Stimulated activated naive CD8-positive, alpha-beta T cell treated with anti-CD3 and anti-CD28 coated beads, Interleukin-15, amount 100 ng/mL, for 72 hours (primary cell): ENCODE data around the gene RFPL4AL1.

Experiments used
- ATAC-seq: fragments of 150-1000 bp; cut with Tn5 transposase; 2 replicates; pipeline ENCODE4 v1.10.0; 2021; ENCODE audit warnings: mild to moderate bottlenecking, moderate library complexity
- DNase-seq, 2 donors: peaks; one replicate each; pipeline ENCODE4 v3.0.0; 2021 to 2022
- H3K27ac Mint-ChIP-seq, 2 donors: one replicate each; pipeline ENCODE4 v1.8.0; 2022; ENCODE audit warnings: mild to moderate bottlenecking in 2 of 2, mixed read lengths in 2 of 2, moderate library complexity in 2 of 2
- H3K27me3 Mint-ChIP-seq: one replicate; pipeline ENCODE4 v1.8.0; 2022; ENCODE audit warnings: mixed read lengths
- H3K4me1 Mint-ChIP-seq: one replicate; pipeline ENCODE4 v1.8.0; 2022; ENCODE audit warnings: mild to moderate bottlenecking, mixed read lengths
- H3K4me3 Mint-ChIP-seq, 2 donors: one replicate each; pipeline ENCODE4 v1.8.0; 2022; ENCODE audit warnings: mild to moderate bottlenecking in 2 of 2, mixed read lengths in 2 of 2, moderate library complexity in 1 of 2
- H3K9me3 Mint-ChIP-seq, 2 donors: one replicate each; pipeline ENCODE4 v1.8.0; 2022; ENCODE audit warnings: mixed read lengths in 2 of 2

Gene RFPL4AL1

GRCh38 chr19:55802281-55802680, 33.4 kb downstream of the RFPL4AL1 start:
- H3K9me3 Mint-ChIP-seq: peaks cover 13 to 24% of the 10 kb centered on the region in 2 donors
- H3K4me1 Mint-ChIP-seq: no peaks in the 10 kb centered on the region
- no peak for ATAC-seq
- peaks cover 29% of the 10 kb centered on the region for H3K27me3 Mint-ChIP-seq
- H3K27ac Mint-ChIP-seq: no peak overlapping the region
- H3K4me3 Mint-ChIP-seq: no peak overlapping the region
- DNase-seq: no peak

- peak; percentile 39 to 68 for DNase-seq
- Mint-ChIP-seq H3K4me3 (no peak overlapping the region), H3K9me3 (peaks cover 24 to 37% of the 10 kb centered on the region in 2 donors), H3K4me1 (no peaks in the 10 kb centered on the region), H3K27me3 (peaks cover 41% of the 10 kb centered on the region), H3K27ac (no peak overlapping the region)
- peak; percentile 93 for ATAC-seq
Observed at GRCh38 chr19:55809381-55810058, 40.6 kb downstream of the RFPL4AL1 start.

DNA sequence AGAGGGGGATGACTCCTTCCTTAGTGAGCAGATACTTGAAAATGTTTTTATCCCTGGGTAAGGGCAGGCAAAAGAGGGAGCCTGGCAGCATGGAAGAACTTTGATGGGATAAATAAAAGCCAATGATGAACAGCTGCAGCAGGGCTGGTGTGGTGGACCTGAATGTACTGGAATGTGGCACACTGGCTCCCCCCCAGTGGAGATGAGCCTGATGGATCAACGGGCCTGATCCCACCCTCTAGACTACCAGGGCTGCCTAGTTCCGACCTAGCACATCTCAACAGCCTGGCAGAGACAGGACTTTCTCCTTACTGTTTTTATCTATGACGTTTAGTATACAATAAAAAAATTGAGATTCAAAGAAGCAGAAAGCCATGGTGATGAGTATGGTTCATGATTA, 42.4 kb downstream of the RFPL4AL1 start:
- Mint-ChIP-seq H3K27ac (no peak overlapping the region), H3K4me1 (no peaks in the 10 kb centered on the region), H3K9me3 (peaks cover 19 to 23% of the 10 kb centered on the region in 2 donors), H3K27me3 (peaks cover 34% of the 10 kb centered on the region), H3K4me3 (no peak overlapping the region)
- DNase-seq (no peak), ATAC-seq (no peak)

- Mint-ChIP-seq H3K27ac (no peak overlapping the region), H3K4me3 (no peak overlapping the region), H3K27me3 (peaks cover 28% of the 10 kb centered on the region), H3K9me3 (peaks cover 11 to 12% of the 10 kb centered on the region in 2 donors), H3K4me1 (no peaks in the 10 kb centered on the region)
- DNase-seq: no peak
- ATAC-seq: no peak
Observed at GRCh38 chr19:55812449-55812848, 43.5 kb downstream of the RFPL4AL1 start.

- H3K4me1 Mint-ChIP-seq: no peaks in the 10 kb centered on the region
- H3K27ac Mint-ChIP-seq: no peak overlapping the region
- DNase-seq (no peak), ATAC-seq (no peak)
- peaks cover 28% of the 10 kb centered on the region for H3K27me3 Mint-ChIP-seq
- H3K4me3 Mint-ChIP-seq: no peak overlapping the region
- peaks cover 4 to 6% of the 10 kb centered on the region in 2 donors for H3K9me3 Mint-ChIP-seq
Observed at GRCh38 chr19:55813906-55814305, 45.0 kb downstream of the RFPL4AL1 start.

GRCh38 chr19:55820037-55820436, 51.1 kb downstream of the RFPL4AL1 start:
- H3K4me3 Mint-ChIP-seq: no peak overlapping the region

More at GRCh38 chr19:55820037-55820436, 51.1 kb downstream of the RFPL4AL1 start:
- no peaks in the 10 kb centered on the region for H3K27me3 Mint-ChIP-seq
- DNase-seq (no peak), ATAC-seq (no peak)
- no peaks in the 10 kb centered on the region for H3K4me1 Mint-ChIP-seq
- no peak overlapping the region for H3K27ac Mint-ChIP-seq
- no peaks in the 10 kb centered on the region for H3K9me3 Mint-ChIP-seq
